ENCODE data around the gene PGAP6. TPM values are rescaled to one million over a fixed set of nuclear protein-coding genes. Genes with fewer than 3 reads are reported as not detected.

Gene PGAP6
- total and polyA plus RNA-seq, 2 of the 13 experiments (the other 11 are each of a cell fraction or from before 2014, with no cell fraction given), result 52.7 to 136 TPM

GRCh38 chr16:342455-343213 is 39.1 kb downstream of the PGAP6 start (continued):
- TF ChIP-seq CSRNP1 (CRISPR knock-in tag; IDR thresholded peaks at IDR 0.05), result no peak
- TF ChIP-seq ZNF230 (CRISPR knock-in tag; IDR thresholded peaks at IDR 0.05), result no peak
- TF ChIP-seq ZNF687 (CRISPR knock-in tag; IDR thresholded peaks at IDR 0.05), result peak; percentile 100
- peak; percentile 95 for TF ChIP-seq ZNF607 (CRISPR knock-in tag; IDR thresholded peaks at IDR 0.05; ENCODE audit: borderline replicate concordance)
- TF ChIP-seq ZFAT (CRISPR knock-in tag; conservative IDR thresholded peaks at IDR 0.05), result no peak
- TF ChIP-seq PITX1 (CRISPR knock-in tag; IDR thresholded peaks at IDR 0.05), result peak; percentile 37; the same call in 1 of the 2 replicates
- TF ChIP-seq ZNF891 (CRISPR knock-in tag; IDR thresholded peaks at IDR 0.05), result peak; percentile 80; the same call in 1 of the 2 replicates
- TF ChIP-seq ZNF784 (CRISPR knock-in tag; IDR thresholded peaks at IDR 0.05; ENCODE audit: borderline replicate concordance), result peak; percentile 65; the same call in 1 of the 2 replicates
- no peak for TF ChIP-seq ZBTB40 (IDR thresholded peaks at IDR 0.05)
- peak; percentile 77 for TF ChIP-seq ZBTB40 (CRISPR knock-in tag; IDR thresholded peaks at IDR 0.05)
- TF ChIP-seq SKI (IDR thresholded peaks at IDR 0.05; ENCODE audit: partially characterized antibody), result peak; percentile 42
- no peak for TF ChIP-seq NFRKB (IDR thresholded peaks at IDR 0.05)
- TF ChIP-seq ZSCAN21 (CRISPR knock-in tag; IDR thresholded peaks at IDR 0.05; ENCODE audit: borderline replicate concordance), result peak; percentile 40; the same call in 1 of the 2 replicates
